ENCODE data around the gene BRAT1. TPM values are rescaled to one million over a fixed set of nuclear protein-coding genes. Genes with fewer than 3 reads are reported as not detected.
"Not testable (repeated sequence)": the region's sequence is repeated elsewhere in the genome, so short reads cannot be mapped to it uniquely, and the experiment has no call there.

The BRAT1 gene
- total and polyA plus RNA-seq, 8 donors: 22.5 to 41.4 (median 28.0) TPM

- H3K4me1 ChIP-seq: no peaks in the 10 kb centered on the region
- peaks cover 0 to 100% of the 10 kb centered on the region in 2 donors for H3K36me3 ChIP-seq
- H3K9me3 ChIP-seq: no peaks in the 10 kb centered on the region
- intact Hi-C loops (cut with DNase I): no loop called here
- TF ChIP-seq CTCF (IDR thresholded peaks at IDR 0.05): no peak
- H3K27me3 ChIP-seq: no peaks in the 10 kb centered on the region
- DNase-seq: peak in 1 of 4 donors; percentile 55
- no peak overlapping the region for H3K27ac ChIP-seq
- no peak for ATAC-seq
- no peak overlapping the region for H3K4me3 ChIP-seq
These were observed 41.3 kb upstream of the BRAT1 start for GRCh38 chr7:2596464-2597272.

GRCh38 chr7:2595258-2595860, 40.0 kb upstream of the BRAT1 start:
- no peaks in the 10 kb centered on the region for H3K27me3 ChIP-seq
- H3K36me3 ChIP-seq: peaks cover 0 to 98% of the 10 kb centered on the region in 2 donors
- H3K27ac ChIP-seq: no peak overlapping the region
- no peaks in the 10 kb centered on the region for H3K4me1 ChIP-seq
- intact Hi-C loops (cut with DNase I): no loop called here
- ATAC-seq (no peak), DNase-seq (peak in 1 of 4 donors; percentile 50)
- TF ChIP-seq CTCF (IDR thresholded peaks at IDR 0.05): no peak
- H3K9me3 ChIP-seq: no peaks in the 10 kb centered on the region
- no peak overlapping the region for H3K4me3 ChIP-seq

GRCh38 chr7:2594599-2594998, 39.3 kb upstream of the BRAT1 start:
- Histone ChIP-seq H3K36me3 (peaks cover 0 to 98% of the 10 kb centered on the region in 2 donors), H3K9me3 (no peaks in the 10 kb centered on the region), H3K4me1 (no peaks in the 10 kb centered on the region), H3K27ac (no peak overlapping the region), H3K4me3 (no peak overlapping the region), H3K27me3 (no peaks in the 10 kb centered on the region)
- DNase-seq (no peak), ATAC-seq (no peak)
- no peak for TF ChIP-seq CTCF (IDR thresholded peaks at IDR 0.05)
- intact Hi-C loops (cut with DNase I): no loop called here

- H3K9me3 ChIP-seq: no peaks in the 10 kb centered on the region
- TF ChIP-seq CTCF (IDR thresholded peaks at IDR 0.05): no peak
- intact Hi-C loops (cut with DNase I): no loop called here
- no peak overlapping the region for H3K27ac ChIP-seq
- no peaks in the 10 kb centered on the region for H3K27me3 ChIP-seq
- no peaks in the 10 kb centered on the region for H3K4me1 ChIP-seq
- H3K4me3 ChIP-seq: no peak overlapping the region
- ATAC-seq (no peak), DNase-seq (no peak)
- H3K36me3 ChIP-seq: peaks cover 0 to 93% of the 10 kb centered on the region in 2 donors
These were observed 37.9 kb upstream of the BRAT1 start for GRCh38 chr7:2593036-2593727.

- H3K4me3 ChIP-seq: no peak overlapping the region
- H3K9me3 ChIP-seq: no peaks in the 10 kb centered on the region
- DNase-seq: no peak
- peaks cover 0 to 93% of the 10 kb centered on the region in 2 donors for H3K36me3 ChIP-seq
- no peak for ATAC-seq
- H3K4me1 ChIP-seq: no peaks in the 10 kb centered on the region
- intact Hi-C loops (cut with DNase I): no loop called here
- H3K27me3 ChIP-seq: no peaks in the 10 kb centered on the region
- TF ChIP-seq CTCF (IDR thresholded peaks at IDR 0.05): no peak
- no peak overlapping the region for H3K27ac ChIP-seq
These were observed 37.1 kb upstream of the BRAT1 start for GRCh38 chr7:2592375-2592865.

GRCh38 chr7:2589941-2590340, 34.6 kb upstream of the BRAT1 start:
- H3K27me3 ChIP-seq; H3K4me3 ChIP-seq; H3K4me1 ChIP-seq; H3K27ac ChIP-seq; intact Hi-C loops (cut with DNase I); H3K9me3 ChIP-seq; ATAC-seq: not testable (repeated sequence)
- DNase-seq: peak in 1 of 4 donors; percentile 68
- peaks cover 0 to 88% of the 10 kb centered on the region in 2 donors for H3K36me3 ChIP-seq

Measured in left lung (tissue), 10 donors.